ENCODE data around the gene BCKDHB.

Gene BCKDHB

GRCh38 chr6:80173411-80173810 is 66.9 kb downstream of the BCKDHB start:
- DNase-seq (ENCODE audit: extremely low spot score), result no peak
- TF ChIP-seq ARNT (IDR thresholded peaks at IDR 0.05), result no peak
- TF ChIP-seq ELF4 (IDR thresholded peaks at IDR 0.05), result no peak
- TF ChIP-seq CTBP1 (IDR thresholded peaks at IDR 0.05; ENCODE audit: borderline replicate concordance), result no peak
- TF ChIP-seq BHLHE40 (IDR thresholded peaks at IDR 0.05; ENCODE audit: borderline replicate concordance), result no peak
- no peak for TF ChIP-seq L3MBTL2 (conservative IDR thresholded peaks at IDR 0.05)
- no peak for TF ChIP-seq SP1 (IDR thresholded peaks at IDR 0.05)
- TF ChIP-seq FOXA1 (IDR thresholded peaks at IDR 0.05), result no peak
- no peak for TF ChIP-seq NFRKB (IDR thresholded peaks at IDR 0.05)
- TF ChIP-seq FOXK2 (IDR thresholded peaks at IDR 0.05), result no peak
- TF ChIP-seq, protein P1, sequence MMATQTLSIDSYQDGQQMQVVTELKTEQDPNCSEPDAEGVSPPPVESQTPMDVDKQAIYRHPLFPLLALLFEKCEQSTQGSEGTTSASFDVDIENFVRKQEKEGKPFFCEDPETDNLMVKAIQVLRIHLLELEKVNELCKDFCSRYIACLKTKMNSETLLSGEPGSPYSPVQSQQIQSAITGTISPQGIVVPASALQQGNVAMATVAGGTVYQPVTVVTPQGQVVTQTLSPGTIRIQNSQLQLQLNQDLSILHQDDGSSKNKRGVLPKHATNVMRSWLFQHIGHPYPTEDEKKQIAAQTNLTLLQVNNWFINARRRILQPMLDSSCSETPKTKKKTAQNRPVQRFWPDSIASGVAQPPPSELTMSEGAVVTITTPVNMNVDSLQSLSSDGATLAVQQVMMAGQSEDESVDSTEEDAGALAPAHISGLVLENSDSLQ (IDR thresholded peaks at IDR 0.05), result no peak
- no peak for TF ChIP-seq SUZ12 (IDR thresholded peaks at IDR 0.05)
- no peak for TF ChIP-seq ZNF384 (IDR thresholded peaks at IDR 0.05)
- no peak for TF ChIP-seq TARDBP (IDR thresholded peaks at IDR 0.05)
- TF ChIP-seq HDGF (IDR thresholded peaks at IDR 0.05; ENCODE audit: borderline replicate concordance), result no peak
- no peak for TF ChIP-seq LEF1 (IDR thresholded peaks at IDR 0.05; ENCODE audit: borderline replicate concordance)
- ChIA-PET CTCF (no interaction called here), POLR2A (no interaction called here)

DNA sequence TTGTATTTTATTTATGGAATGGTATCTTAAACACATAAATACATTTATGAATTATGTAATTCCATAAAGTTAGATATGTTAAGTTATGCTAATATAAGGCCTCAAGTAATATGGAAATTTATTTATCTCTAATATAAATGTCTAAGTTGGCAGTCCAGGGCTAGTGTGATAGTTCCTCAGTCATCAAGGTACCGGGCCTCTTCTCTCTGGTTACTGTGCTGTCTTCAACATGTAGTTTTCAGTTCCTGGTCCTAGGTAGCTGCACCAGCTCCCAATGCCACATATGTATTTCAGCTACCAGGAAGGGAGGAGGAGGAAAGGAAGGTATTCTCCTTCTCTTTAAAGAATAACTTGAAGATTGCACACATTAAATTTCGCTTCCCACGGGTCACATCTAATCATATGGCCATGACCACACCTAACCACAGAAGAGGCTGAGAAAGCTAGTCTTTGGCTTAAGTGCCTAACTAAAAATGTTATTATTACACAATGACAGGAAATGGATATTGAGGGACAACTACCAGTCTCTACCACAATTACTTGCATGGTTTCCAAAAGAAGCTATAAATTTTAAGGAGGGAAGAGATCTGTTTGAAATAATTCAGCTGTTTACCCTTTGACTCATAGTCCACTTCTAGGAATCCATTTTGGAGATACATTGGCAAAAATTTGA is 68.6 kb downstream of the BCKDHB start:
- no peak for DNase-seq (ENCODE audit: extremely low spot score)
- POLR2A ChIA-PET, result no interaction called here
- TF ChIP-seq ARNT (IDR thresholded peaks at IDR 0.05), result no peak
- TF ChIP-seq FOXK2 (IDR thresholded peaks at IDR 0.05), result no peak
- no peak for TF ChIP-seq FOXM1 (IDR thresholded peaks at IDR 0.05; ENCODE audit: borderline replicate concordance)
- TF ChIP-seq SP1 (IDR thresholded peaks at IDR 0.05), result no peak
- no peak for TF ChIP-seq ZNF384 (IDR thresholded peaks at IDR 0.05)
- no peak for TF ChIP-seq CTBP1 (IDR thresholded peaks at IDR 0.05; ENCODE audit: borderline replicate concordance)
- no peak for TF ChIP-seq BHLHE40 (IDR thresholded peaks at IDR 0.05; ENCODE audit: borderline replicate concordance)
- no peak for TF ChIP-seq NFRKB (IDR thresholded peaks at IDR 0.05)
- no peak for TF ChIP-seq FOXA1 (IDR thresholded peaks at IDR 0.05)
- TF ChIP-seq, protein P1 (IDR thresholded peaks at IDR 0.05), result no peak
- TF ChIP-seq TARDBP (IDR thresholded peaks at IDR 0.05), result no peak
- TF ChIP-seq SUZ12 (IDR thresholded peaks at IDR 0.05), result no peak
- TF ChIP-seq L3MBTL2 (conservative IDR thresholded peaks at IDR 0.05), result no peak
- no peak for TF ChIP-seq HDGF (IDR thresholded peaks at IDR 0.05; ENCODE audit: borderline replicate concordance)
- no peak for TF ChIP-seq ELF4 (IDR thresholded peaks at IDR 0.05)
- no peak for TF ChIP-seq LEF1 (IDR thresholded peaks at IDR 0.05; ENCODE audit: borderline replicate concordance)
- CTCF ChIA-PET, result no interaction called here

DNA sequence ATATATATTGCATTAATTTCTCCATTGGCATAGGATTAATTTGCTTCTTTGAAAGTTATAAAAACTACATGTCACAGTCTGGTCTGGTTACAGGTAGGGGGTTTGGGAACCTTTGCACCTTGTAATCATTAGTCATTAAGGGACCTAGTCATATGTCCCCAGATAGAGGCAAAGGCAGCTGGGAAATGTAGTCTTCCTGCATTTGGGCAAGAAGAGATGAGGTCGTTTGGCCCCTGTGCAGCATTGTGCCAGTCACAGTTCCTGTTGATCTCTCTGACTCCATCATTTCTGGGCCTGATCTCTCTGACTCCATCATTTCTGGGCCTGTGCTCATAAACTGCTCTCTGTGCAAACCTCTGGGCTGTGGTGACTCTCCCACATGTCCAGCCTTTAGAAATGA is 73.2 kb downstream of the BCKDHB start:
- ChIA-PET POLR2A (no interaction called here), CTCF (no interaction called here)
- no peak for TF ChIP-seq NFRKB (IDR thresholded peaks at IDR 0.05)
- TF ChIP-seq BHLHE40 (IDR thresholded peaks at IDR 0.05; ENCODE audit: borderline replicate concordance), result no peak
- no peak for TF ChIP-seq ZNF384 (IDR thresholded peaks at IDR 0.05)
- no peak for TF ChIP-seq FOXK2 (IDR thresholded peaks at IDR 0.05)
- TF ChIP-seq TARDBP (IDR thresholded peaks at IDR 0.05), result no peak
- TF ChIP-seq SUZ12 (IDR thresholded peaks at IDR 0.05), result no peak
- no peak for TF ChIP-seq L3MBTL2 (conservative IDR thresholded peaks at IDR 0.05)
- TF ChIP-seq, protein P1 (IDR thresholded peaks at IDR 0.05), result no peak
- TF ChIP-seq HDGF (IDR thresholded peaks at IDR 0.05; ENCODE audit: borderline replicate concordance), result no peak
- no peak for TF ChIP-seq ARNT (IDR thresholded peaks at IDR 0.05)
- no peak for DNase-seq (ENCODE audit: extremely low spot score)

GRCh38 chr6:80181352-80182081 is 75.0 kb downstream of the BCKDHB start:
- TF ChIP-seq FOXK2 (IDR thresholded peaks at IDR 0.05) (no peak), NFRKB (IDR thresholded peaks at IDR 0.05) (no peak), FOXM1 (IDR thresholded peaks at IDR 0.05; ENCODE audit: borderline replicate concordance) (no peak), ARNT (IDR thresholded peaks at IDR 0.05) (no peak), SUZ12 (IDR thresholded peaks at IDR 0.05) (no peak), SP1 (IDR thresholded peaks at IDR 0.05) (no peak), BHLHE40 (IDR thresholded peaks at IDR 0.05; ENCODE audit: borderline replicate concordance) (no peak), ZNF384 (IDR thresholded peaks at IDR 0.05) (no peak), L3MBTL2 (conservative IDR thresholded peaks at IDR 0.05) (no peak), CTBP1 (IDR thresholded peaks at IDR 0.05; ENCODE audit: borderline replicate concordance) (no peak), FOXA1 (IDR thresholded peaks at IDR 0.05) (no peak), LEF1 (IDR thresholded peaks at IDR 0.05; ENCODE audit: borderline replicate concordance) (no peak), TARDBP (IDR thresholded peaks at IDR 0.05) (no peak), ELF4 (IDR thresholded peaks at IDR 0.05) (no peak), HDGF (IDR thresholded peaks at IDR 0.05; ENCODE audit: borderline replicate concordance) (no peak)
- TF ChIP-seq, protein P1 (IDR thresholded peaks at IDR 0.05), result no peak
- DNase-seq (ENCODE audit: extremely low spot score), result no peak
- CTCF ChIA-PET, result no interaction called here
- POLR2A ChIA-PET, result no interaction called here

GRCh38 chr6:80182308-80182707 is 75.8 kb downstream of the BCKDHB start:
- DNase-seq (ENCODE audit: extremely low spot score), result no peak
- ChIA-PET CTCF (no interaction called here), POLR2A (no interaction called here)
- TF ChIP-seq CTBP1 (IDR thresholded peaks at IDR 0.05; ENCODE audit: borderline replicate concordance), result no peak
- TF ChIP-seq SP1 (IDR thresholded peaks at IDR 0.05), result no peak
- no peak for TF ChIP-seq FOXM1 (IDR thresholded peaks at IDR 0.05; ENCODE audit: borderline replicate concordance)
- TF ChIP-seq TARDBP (IDR thresholded peaks at IDR 0.05), result no peak
- no peak for TF ChIP-seq ZNF384 (IDR thresholded peaks at IDR 0.05)
- TF ChIP-seq ARNT (IDR thresholded peaks at IDR 0.05), result no peak
- no peak for TF ChIP-seq SUZ12 (IDR thresholded peaks at IDR 0.05)
- no peak for TF ChIP-seq L3MBTL2 (conservative IDR thresholded peaks at IDR 0.05)
- TF ChIP-seq HDGF (IDR thresholded peaks at IDR 0.05; ENCODE audit: borderline replicate concordance), result no peak
